Amniotic epithelial cell (primary cell): ENCODE measurements around the gene BCL7A.

Source experiments
- DNase-seq: peaks from one replicate; pipeline ENCODE4 v3.0.0-alpha.2; 2010; ENCODE audit warnings: low read depth

The BCL7A gene

DNA sequence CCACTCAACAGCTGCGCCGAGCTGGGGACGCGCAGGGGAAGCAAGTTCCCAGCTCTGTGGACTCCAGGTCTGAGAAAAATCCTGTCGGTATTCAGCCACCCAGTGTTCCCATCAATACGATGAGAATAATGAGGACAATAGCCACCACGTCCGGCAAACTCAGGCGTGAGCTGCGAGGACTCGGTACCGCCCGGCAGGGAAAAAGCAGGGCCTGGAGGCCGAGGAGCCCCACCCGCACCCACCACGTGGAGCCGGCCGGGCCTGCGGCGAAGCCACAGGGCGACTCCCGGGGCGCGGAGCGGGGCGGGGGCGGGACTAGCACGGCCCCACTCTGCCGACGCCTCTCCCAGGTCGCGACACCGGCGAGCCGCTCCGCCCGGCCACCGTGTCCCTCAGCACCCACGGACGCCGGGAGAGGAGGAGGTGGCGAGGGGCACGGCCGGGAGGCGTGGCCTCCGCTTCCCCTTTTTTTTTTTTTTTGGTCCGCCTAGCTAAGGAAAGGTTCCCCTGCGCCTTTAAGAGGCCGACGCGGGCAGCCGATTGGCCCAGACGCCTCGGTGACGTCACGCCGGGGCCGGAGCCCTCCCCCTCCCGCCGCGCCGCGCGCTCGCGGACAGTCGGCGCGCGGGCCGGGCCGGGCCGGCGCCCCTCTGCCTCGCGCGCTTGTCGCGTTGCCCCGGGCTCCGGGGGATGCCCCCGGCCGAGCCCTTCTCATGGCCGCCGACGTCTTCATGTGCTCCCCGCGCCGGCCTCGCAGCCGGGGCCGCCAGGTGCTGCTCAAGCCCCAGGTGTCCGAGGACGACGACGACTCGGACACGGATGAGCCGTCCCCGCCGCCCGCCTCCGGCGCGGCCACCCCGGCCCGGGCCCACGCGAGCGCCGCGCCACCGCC is 56.7 kb downstream of the BCL7A start, which contains the start of gene MLXIP:
Gene MLXIP (plus strand): TSS at position 616 of the 892 bp plus-strand sequence. CDS start 98 bp downstream, at position 714.
- peak; percentile 87 for DNase-seq

DNA sequence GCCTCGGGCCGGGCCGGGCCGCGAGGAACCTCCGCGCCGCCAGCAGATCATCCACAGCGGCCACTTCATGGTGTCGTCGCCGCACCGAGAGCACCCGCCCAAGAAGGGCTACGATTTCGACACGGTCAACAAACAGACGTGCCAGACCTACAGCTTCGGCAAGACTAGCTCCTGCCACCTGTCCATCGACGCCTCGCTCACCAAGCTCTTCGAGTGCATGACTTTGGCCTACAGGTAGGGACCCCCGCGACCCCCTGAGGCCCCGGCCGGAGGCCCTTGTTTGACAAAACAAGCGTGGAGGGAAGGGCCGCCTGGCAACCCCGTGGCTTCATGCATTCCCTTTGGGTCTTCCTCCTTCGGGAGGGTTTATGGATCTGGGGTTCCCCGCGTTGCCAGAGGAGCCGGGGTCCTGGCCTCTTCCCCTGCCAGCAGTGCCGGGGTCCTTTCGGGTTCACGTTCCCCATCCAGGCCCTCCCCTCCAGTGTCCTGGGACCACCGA is 57.4 kb downstream of the BCL7A start:
- DNase-seq, result no peak

- no peak for DNase-seq
Observed at GRCh38 chr12:122079532-122080081, 57.9 kb downstream of the BCL7A start.

GRCh38 chr12:122080149-122081082 is 58.7 kb downstream of the BCL7A start:
- peak; percentile 92 for DNase-seq

- DNase-seq, result peak; percentile 72
Observed at GRCh38 chr12:122081083-122081696, 59.5 kb downstream of the BCL7A start.

- peak; percentile 70 for DNase-seq
Observed at GRCh38 chr12:122081697-122082221, 60.1 kb downstream of the BCL7A start.

GRCh38 chr12:122082621-122083356 is 61.1 kb downstream of the BCL7A start:
- DNase-seq, result no peak

DNA sequence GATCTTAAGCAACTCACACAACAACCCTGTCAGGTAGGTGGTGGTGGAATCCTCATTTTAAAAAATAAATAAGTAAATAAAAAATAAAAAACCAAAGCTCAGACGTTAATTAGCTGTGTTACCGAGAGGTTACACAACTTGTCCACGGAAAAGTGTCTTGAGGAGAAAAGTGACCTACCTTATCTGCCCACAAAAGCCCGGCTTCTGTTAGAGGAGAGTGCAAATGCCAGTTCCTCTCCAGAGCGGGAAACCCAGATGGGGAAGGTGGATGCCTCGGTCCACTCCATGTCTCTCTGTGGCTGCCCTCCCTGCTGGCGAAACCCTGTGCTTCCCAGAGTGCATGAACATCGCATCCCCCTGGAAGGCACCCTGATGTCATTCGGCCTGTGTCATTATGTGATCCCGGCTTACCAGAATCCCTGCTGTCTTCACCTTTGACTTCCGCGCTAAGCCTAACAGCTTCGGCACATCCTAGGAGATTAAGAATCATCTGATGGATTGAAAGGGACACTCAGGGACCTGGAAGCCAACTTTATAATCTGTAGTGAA is 63.2 kb downstream of the BCL7A start:
- no peak for DNase-seq

DNA sequence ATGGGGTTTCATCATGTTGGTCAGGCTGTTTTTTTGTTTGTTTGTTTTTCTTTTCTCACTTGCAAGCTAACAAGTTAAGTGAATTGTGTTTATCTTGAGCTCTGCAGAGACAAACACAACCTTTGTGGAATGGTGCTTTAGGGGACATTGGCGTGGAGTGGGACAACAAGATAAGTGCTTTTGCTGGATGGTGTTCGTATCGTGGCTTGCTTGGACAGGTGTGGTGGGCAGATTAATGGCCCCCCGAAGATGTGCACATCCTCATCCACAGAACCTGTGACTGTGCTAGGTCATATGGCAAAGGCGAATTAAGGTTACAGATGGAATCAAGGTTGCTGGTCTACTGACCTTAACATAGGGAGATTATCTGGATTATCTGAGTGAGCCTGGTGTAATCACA is 63.9 kb downstream of the BCL7A start:
- no peak for DNase-seq

DNA sequence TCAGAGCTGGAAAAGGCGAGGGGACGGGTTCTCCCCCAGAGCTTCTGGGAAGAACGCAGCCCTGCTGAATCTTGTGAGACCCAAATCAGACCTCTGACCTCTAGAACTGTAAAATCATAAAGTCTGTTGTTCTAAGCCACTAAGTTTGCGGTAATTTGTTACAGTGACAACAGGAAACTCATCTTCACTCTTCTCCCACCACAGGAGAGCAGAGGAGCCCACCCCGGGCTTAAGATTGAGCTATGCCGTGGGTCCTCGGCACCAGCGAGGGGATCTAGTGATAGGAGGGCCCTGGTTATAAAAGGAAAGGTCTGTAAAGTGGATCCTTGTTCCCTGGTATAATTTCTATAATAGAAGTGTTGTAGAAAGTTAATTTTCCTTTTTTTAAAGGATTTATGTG is 64.4 kb downstream of the BCL7A start:
- DNase-seq, result no peak

DNA sequence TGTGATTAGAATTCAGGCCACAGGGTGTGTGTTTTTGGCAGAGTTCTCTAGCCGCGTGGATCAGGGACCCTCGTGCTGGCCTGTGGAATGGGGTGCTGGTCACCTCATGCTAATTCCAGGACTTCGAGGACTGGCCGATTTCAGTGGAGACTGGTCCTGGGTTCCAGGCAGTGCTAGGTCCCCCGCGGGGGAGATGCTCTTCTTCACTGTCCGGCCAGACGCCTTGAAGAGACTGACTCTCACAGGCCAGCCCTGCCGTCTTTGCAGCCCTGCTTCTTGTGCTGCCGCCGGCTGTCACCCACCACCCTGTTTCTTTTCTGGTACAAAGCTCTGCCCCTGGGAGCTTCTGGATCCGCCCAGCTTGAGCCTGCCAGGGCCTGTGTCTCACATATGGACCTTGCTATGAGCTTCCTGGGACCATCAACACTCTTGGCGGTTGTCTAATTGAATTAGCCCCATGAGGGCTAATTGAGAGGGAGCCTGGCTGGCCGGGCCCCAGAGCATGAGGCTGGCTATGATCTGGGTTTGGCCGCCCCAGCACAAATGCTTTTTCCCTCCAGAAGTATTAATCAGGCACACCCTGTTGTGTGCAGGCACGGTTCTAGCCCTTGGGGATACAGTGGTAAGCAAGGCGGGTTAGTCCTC is 65.1 kb downstream of the BCL7A start:
- no peak for DNase-seq

- DNase-seq, result no peak
Observed at GRCh38 chr12:122087431-122088178, 65.9 kb downstream of the BCL7A start.

DNA sequence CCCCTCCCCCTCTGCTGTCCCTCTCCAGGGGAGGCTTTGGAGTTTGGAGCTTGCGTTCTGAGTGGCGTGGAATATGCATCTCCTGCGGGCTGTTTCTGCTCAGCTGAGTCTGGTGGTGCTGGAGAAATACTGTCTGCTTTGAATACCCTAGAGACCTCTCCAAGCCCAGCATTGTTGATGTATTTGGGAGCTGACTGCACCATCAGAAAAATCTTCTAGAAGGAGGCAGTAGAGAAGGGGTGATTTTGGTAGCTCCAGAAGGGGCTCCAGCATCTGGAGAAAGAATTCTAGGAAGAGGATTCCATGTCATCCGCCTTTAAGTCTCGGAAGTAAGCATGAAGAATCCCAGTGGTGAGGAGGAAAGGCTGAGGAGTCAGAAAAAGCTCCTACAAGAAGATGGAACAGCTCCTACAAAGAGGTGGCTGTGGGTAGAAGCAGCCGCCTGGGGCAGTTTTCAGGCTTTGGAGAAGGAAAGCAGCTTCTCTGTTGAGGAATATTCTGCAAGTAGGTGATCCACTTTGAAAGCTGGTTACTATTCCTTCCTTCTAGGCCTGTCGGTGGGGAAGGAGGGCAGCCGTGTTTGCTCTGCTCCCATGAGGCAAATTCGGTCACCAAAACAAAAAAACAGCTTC is 66.6 kb downstream of the BCL7A start:
- DNase-seq, result no peak

DNA sequence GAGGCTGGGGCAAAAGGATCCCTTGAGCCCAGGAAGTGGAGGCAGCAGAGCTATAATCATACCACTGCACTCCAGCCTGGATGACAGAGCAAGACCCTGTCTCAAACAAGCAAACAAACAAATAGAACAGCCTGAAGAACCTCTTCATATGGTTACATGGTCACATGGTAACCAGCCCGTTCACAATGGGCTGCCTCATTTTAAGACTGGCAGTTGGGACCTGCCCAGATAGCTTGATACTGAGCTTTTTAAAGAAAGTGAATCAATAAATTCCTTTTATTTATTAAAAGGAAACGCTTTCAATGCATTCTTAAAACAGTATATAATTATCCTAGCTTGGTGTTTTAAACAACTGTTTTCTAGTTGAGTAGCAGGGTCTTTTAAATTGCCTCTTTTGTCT is 67.4 kb downstream of the BCL7A start:
- no peak for DNase-seq

- peak; percentile 99 for DNase-seq
Observed at GRCh38 chr12:122090759-122091515, 69.3 kb downstream of the BCL7A start.

DNA sequence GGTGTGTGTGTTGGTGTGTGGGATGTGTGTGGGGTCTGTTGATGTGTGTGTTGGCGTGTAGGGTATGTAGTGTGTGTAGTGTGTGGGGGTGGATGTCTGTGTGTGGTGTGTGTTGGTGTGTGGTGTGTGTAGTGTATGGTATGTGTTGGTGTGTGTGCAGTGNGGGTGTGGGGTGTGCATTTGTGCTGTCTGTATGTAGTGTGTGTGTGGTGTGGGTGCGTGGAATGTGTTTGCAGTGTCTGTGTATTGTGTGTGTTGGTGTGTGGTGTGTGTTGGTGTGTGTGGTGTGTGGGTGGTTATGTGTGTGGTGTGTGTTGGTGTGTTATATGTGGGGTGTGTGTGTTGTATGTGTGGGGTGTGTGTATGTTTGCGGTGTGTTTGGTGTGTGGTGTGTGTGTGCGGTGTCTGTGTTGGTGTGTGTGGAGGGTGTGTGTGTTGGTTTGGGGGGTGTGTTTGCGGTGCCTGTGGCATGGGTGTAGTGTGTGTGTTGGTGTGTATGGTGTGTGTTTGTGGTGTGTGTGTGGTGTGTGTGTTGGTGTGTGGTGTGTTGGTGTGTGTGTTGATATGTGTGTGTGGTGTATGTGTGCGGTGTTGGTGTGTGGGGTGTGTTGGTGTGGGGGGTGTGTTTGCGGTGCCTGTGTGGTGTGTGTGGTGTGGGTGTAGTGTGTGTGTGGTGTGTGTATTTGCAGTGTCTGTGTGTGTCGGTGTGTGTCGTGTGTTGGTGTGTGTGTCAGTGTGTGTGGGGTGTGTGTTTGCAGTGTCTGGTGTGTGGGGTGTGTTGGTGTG is 71.6 kb downstream of the BCL7A start:
- no peak for DNase-seq

GRCh38 chr12:122094137-122094734 is 72.6 kb downstream of the BCL7A start:
- DNase-seq, result no peak
